Dermis microvascular lymphatic vessel endothelial cell (primary cell): ENCODE results near the gene SRSF9. TPM values are rescaled to one million over a fixed set of nuclear protein-coding genes. Genes with fewer than 3 reads are reported as not detected.
A peak's percentile ranks its signal among the peaks of the same experiment; 100 is the strongest.
"Not testable (repeated sequence)": the region's sequence is repeated elsewhere in the genome, so short reads cannot be mapped to it uniquely, and the experiment has no call there.

Source experiments
- DNase-seq, 2 donors: peaks; one replicate each; pipeline versions ENCODE4 v3.0.0 to v3.0.0-alpha.2; 2010; ENCODE audit warnings: low read depth in 2 of 2
- total RNA-seq: library from RNA; depleted of rRNA; stranded (reverse); fragments of >200 nt; gene quantifications from 2 replicates; pipeline ENCODE4 v1.2.1, GENCODE V29; 2014

SRSF9 gene
- 259 and 284 TPM in 2 replicates for total RNA-seq

- DNase-seq, result peak; percentile 93 to 98
These were observed at the start of gene SRSF9 for GRCh38 chr12:120469450-120470149. Gene SRSF9 (minus strand): TSS chr12:120469748. CDS start chr12:120469609, 139 bp downstream.

GRCh38 chr12:120519324-120519723, 49.8 kb upstream of the SRSF9 start:
- DNase-seq, result not testable (repeated sequence)

- no peak for DNase-seq
These were observed 45.9 kb upstream of the SRSF9 start for GRCh38 chr12:120515496-120515895.

- no peak for DNase-seq
These were observed 44.5 kb upstream of the SRSF9 start for GRCh38 chr12:120514002-120514401.

GRCh38 chr12:120508537-120508936, 39.0 kb upstream of the SRSF9 start:
- DNase-seq, result no peak

- DNase-seq, result no peak
These were observed 35.0 kb upstream of the SRSF9 start for GRCh38 chr12:120504587-120504986.

GRCh38 chr12:120500581-120500980, 31.0 kb upstream of the SRSF9 start:
- peak in 1 of 2 donors; percentile 54 for DNase-seq

- DNase-seq, result no peak
These were observed 29.4 kb upstream of the SRSF9 start for GRCh38 chr12:120498870-120499515.

GRCh38 chr12:120497524-120498150, 28.1 kb upstream of the SRSF9 start:
- no peak for DNase-seq

- peak in 1 of 2 donors; percentile 71 for DNase-seq
These were observed 27.1 kb upstream of the SRSF9 start for GRCh38 chr12:120496413-120497340.

- DNase-seq, result peak; percentile 90 to 97
These were observed 26.3 kb upstream of the SRSF9 start, which contains the start of gene DYNLL1 for GRCh38 chr12:120495731-120496412. Gene DYNLL1 (plus strand): TSS chr12:120496113. CDS start chr12:120496422, 309 bp downstream.

GRCh38 chr12:120495186-120495730, 25.7 kb upstream of the SRSF9 start:
- DNase-seq, result no peak

- no peak for DNase-seq
These were observed 21.4 kb upstream of the SRSF9 start for GRCh38 chr12:120490833-120491512.

- DNase-seq, result no peak
These were observed 20.8 kb upstream of the SRSF9 start for GRCh38 chr12:120490325-120490724.

- DNase-seq, result no peak
These were observed 19.5 kb upstream of the SRSF9 start for GRCh38 chr12:120489018-120489417.

- DNase-seq, result peak in 1 of 2 donors; percentile 54
These were observed 18.6 kb upstream of the SRSF9 start for GRCh38 chr12:120488057-120488640.

- DNase-seq, result peak in 1 of 2 donors; percentile 15
These were observed 18.0 kb upstream of the SRSF9 start for GRCh38 chr12:120487552-120487951.

- DNase-seq, result no peak
These were observed 16.7 kb upstream of the SRSF9 start for GRCh38 chr12:120485961-120486881.
